Stimulated activated CD8-positive, alpha-beta memory T cell treated with anti-CD3 and anti-CD28 coated beads, Interleukin-15, amount 100 ng/mL, for 1 hour (primary cell): ENCODE measurements around the gene RPA3.
"Not testable (repeated sequence)": the region's sequence is repeated elsewhere in the genome, so short reads cannot be mapped to it uniquely, and the experiment has no call there.

Source experiments
- DNase-seq: peaks from one replicate; pipeline ENCODE4 v3.0.0-alpha.2; 2020; ENCODE audit warnings: low read depth

The RPA3 gene

GRCh38 chr7:7694542-7694941 lies 23.9 kb downstream of the RPA3 start:
- DNase-seq, result no peak

- DNase-seq, result no peak
These were observed 24.5 kb downstream of the RPA3 start for GRCh38 chr7:7693881-7694280.

GRCh38 chr7:7688956-7689355 lies 29.5 kb downstream of the RPA3 start:
- DNase-seq, result no peak

GRCh38 chr7:7688310-7688709 lies 30.1 kb downstream of the RPA3 start:
- DNase-seq, result no peak

- no peak for DNase-seq
These were observed 30.6 kb downstream of the RPA3 start for GRCh38 chr7:7687800-7688199.

GRCh38 chr7:7686811-7687508 lies 31.4 kb downstream of the RPA3 start:
- DNase-seq, result no peak

GRCh38 chr7:7682861-7683260 lies 35.5 kb downstream of the RPA3 start:
- DNase-seq, result no peak

GRCh38 chr7:7681936-7682329 lies 36.5 kb downstream of the RPA3 start:
- no peak for DNase-seq

GRCh38 chr7:7681191-7681935 lies 37.0 kb downstream of the RPA3 start:
- DNase-seq, result peak; percentile 24

GRCh38 chr7:7679640-7680039 lies 38.8 kb downstream of the RPA3 start:
- DNase-seq, result not testable (repeated sequence)

GRCh38 chr7:7675686-7676085 lies 42.7 kb downstream of the RPA3 start:
- DNase-seq, result no peak

- DNase-seq, result no peak
These were observed 45.2 kb downstream of the RPA3 start for GRCh38 chr7:7673240-7673550.

GRCh38 chr7:7672545-7673239 lies 45.7 kb downstream of the RPA3 start:
- no peak for DNase-seq

GRCh38 chr7:7671361-7671760 lies 47.0 kb downstream of the RPA3 start:
- DNase-seq, result no peak

- DNase-seq, result no peak
These were observed 47.9 kb downstream of the RPA3 start for GRCh38 chr7:7670490-7670889.

GRCh38 chr7:7668706-7669105 lies 49.7 kb downstream of the RPA3 start:
- no peak for DNase-seq

- no peak for DNase-seq
These were observed 51.2 kb downstream of the RPA3 start for GRCh38 chr7:7667187-7667586.

GRCh38 chr7:7665031-7665430 lies 53.4 kb downstream of the RPA3 start:
- no peak for DNase-seq

- no peak for DNase-seq
These were observed 54.1 kb downstream of the RPA3 start for GRCh38 chr7:7664291-7664690.

GRCh38 chr7:7662527-7662926 lies 55.9 kb downstream of the RPA3 start:
- DNase-seq, result no peak

GRCh38 chr7:7656459-7656858 lies 61.9 kb downstream of the RPA3 start:
- DNase-seq, result not testable (repeated sequence)

- no peak for DNase-seq
These were observed 63.3 kb downstream of the RPA3 start for GRCh38 chr7:7654964-7655715.
